ENCODE measurements around the gene IFT25.
"Not testable (repeated sequence)": the region's sequence is repeated elsewhere in the genome, so short reads cannot be mapped to it uniquely, and the experiment has no call there.

IFT25 gene

DNA sequence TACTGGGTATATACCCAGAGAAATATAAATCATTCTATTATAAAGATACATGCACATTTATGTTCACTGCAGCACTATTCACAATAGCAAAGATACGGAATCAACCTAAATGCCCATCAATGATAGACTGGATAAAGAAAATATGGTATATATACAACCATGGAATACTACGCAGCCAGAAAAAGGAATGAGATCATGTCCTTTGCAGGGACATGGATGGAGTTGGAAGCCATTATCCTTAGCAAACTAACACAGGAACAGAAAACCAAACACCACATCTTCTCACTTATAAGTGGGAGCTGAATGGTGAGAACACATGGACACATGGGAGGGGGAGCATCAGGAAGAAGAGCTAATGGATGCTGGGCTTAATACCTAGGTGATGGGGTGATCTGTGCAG is 63.6 kb downstream of the IFT25 start:
- not testable (repeated sequence) for DNase-seq

DNA sequence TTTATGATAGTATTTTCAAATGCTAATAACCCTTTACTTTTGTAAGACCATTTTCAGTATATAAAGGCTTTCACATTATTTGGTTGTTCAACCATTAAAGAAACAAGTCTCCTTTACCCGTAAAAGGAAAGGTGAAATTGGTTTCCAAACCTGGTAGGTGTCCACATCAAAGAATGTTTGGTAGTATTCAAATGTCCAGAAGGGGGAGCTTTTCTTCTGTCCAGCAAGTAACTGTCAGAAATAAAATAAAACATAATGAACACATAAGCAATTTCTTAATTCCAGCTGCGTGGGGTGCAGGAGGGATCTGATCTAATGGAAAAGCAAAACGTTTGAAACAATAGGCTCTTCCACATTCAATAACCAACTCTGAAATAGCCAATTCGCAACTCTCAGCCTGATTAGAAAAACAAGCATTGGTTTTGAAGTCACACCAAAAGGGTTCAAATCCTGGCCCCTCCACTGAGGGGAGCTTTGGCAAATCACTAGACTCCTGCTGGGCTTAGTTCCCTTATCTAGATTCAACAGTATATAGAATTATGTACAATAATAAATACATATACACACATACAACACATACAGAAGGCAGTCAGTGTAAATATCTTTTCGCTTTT is 66.9 kb downstream of the IFT25 start:
- DNase-seq = no peak

DNA sequence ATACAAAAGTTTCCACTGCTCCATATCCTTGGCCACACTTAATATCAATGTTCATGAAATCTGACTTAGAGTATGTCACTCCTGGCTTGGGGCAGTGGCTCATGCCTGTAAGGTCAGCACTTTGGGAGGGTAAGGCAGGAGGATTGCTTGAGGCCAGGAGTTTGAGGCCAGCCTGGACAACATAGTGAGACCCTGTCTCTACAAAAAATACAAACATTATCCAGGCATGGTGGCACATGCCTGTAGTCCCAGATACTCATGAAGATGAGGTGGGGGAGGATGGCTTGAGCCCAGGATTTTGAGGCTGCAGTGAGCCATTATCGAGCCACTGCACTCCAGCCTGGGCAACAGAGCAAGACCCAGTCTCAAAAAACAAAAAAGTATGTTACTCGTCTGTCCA is 70.3 kb downstream of the IFT25 start:
- DNase-seq = not testable (repeated sequence)

DNA sequence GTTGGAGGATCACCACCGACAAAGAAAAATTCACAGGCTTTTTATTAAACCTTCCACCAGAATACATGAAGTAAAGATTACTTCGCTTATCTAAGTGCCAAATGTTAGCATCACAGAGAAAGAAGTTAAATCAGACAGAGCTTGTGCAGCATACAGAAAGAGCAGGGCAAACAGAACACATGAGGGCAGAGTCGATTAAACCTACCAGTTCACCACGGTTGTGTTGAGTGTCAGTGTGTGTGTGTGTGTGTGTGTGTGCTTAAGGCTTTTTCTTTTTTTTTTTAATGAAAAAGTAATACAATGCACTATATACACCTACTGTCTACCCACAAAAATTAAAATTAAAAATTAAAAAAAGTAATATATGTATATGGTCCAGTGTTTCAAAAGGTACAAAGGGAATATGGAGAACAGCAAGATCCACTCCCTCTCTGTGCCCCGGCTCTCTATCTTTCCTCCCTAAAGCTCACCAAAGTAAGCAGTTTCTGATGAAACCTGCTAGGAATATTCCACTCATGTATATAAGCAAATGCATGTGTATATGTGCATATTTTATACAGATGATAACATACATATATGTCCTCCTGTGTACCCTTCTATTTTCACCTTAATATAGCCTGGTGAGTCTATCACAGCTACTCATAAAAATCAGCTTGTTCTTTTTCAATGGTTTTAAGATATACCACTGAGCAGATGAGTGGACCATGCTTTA is 73.6 kb downstream of the IFT25 start:
- no peak for DNase-seq

All from activated CD4-positive, CD25-positive, alpha-beta regulatory T cell (primary cell).